ENCODE measurements around the gene CXCL6. TPM values are rescaled to one million over a fixed set of nuclear protein-coding genes. Genes with fewer than 3 reads are reported as not detected.

Gene CXCL6
- total RNA-seq, 1 donor from 2014 or later: not detected

- H3K27me3 ChIP-seq: no peaks in the 10 kb centered on the region
- H3K27ac ChIP-seq: no peak overlapping the region
- intact Hi-C loops (cut with DNase I): no loop called here
- H3K9me3 ChIP-seq: no peaks in the 10 kb centered on the region
- no peaks in the 10 kb centered on the region for H3K36me3 ChIP-seq
- DNase-seq (ENCODE audit: low spot score in 2 of 2): no peak
- no peak overlapping the region for H3K4me3 ChIP-seq
- no peak for TF ChIP-seq CTCF (IDR thresholded peaks at IDR 0.05)
- H3K4me1 ChIP-seq: no peaks in the 10 kb centered on the region
Measured at GRCh38 chr4:73803213-73803612, 33.3 kb upstream of the CXCL6 start.

GRCh38 chr4:73810191-73810590 lies 26.3 kb upstream of the CXCL6 start:
- Histone ChIP-seq H3K4me3 (no peak overlapping the region), H3K36me3 (no peaks in the 10 kb centered on the region), H3K27me3 (no peaks in the 10 kb centered on the region), H3K9me3 (no peaks in the 10 kb centered on the region), H3K4me1 (no peaks in the 10 kb centered on the region), H3K27ac (no peak overlapping the region)
- no peak for DNase-seq (ENCODE audit: low spot score in 2 of 2)
- intact Hi-C loops (cut with DNase I): no loop called here
- no peak for TF ChIP-seq CTCF (IDR thresholded peaks at IDR 0.05)

- Histone ChIP-seq H3K36me3 (no peaks in the 10 kb centered on the region), H3K27me3 (no peaks in the 10 kb centered on the region), H3K27ac (no peak overlapping the region), H3K4me1 (no peaks in the 10 kb centered on the region), H3K4me3 (no peak overlapping the region), H3K9me3 (no peaks in the 10 kb centered on the region)
- no peak for DNase-seq (ENCODE audit: low spot score in 2 of 2)
- TF ChIP-seq CTCF (IDR thresholded peaks at IDR 0.05): no peak
- intact Hi-C loops (cut with DNase I): no loop called here
Measured at GRCh38 chr4:73811841-73812240, 24.6 kb upstream of the CXCL6 start.

- Histone ChIP-seq H3K4me3 (no peak overlapping the region), H3K36me3 (no peaks in the 10 kb centered on the region), H3K27me3 (no peaks in the 10 kb centered on the region), H3K27ac (no peak overlapping the region), H3K4me1 (no peaks in the 10 kb centered on the region), H3K9me3 (no peaks in the 10 kb centered on the region)
- TF ChIP-seq CTCF (IDR thresholded peaks at IDR 0.05): no peak
- DNase-seq (ENCODE audit: low spot score in 2 of 2): no peak
- intact Hi-C loops (cut with DNase I): no loop called here
Measured at GRCh38 chr4:73814679-73815078, 21.8 kb upstream of the CXCL6 start.

GRCh38 chr4:73815145-73815544 lies 21.3 kb upstream of the CXCL6 start:
- no peak overlapping the region for H3K4me3 ChIP-seq
- TF ChIP-seq CTCF (IDR thresholded peaks at IDR 0.05): no peak
- no peaks in the 10 kb centered on the region for H3K9me3 ChIP-seq
- H3K4me1 ChIP-seq: no peaks in the 10 kb centered on the region
- no peaks in the 10 kb centered on the region for H3K27me3 ChIP-seq
- DNase-seq (ENCODE audit: low spot score in 2 of 2): no peak
- no peak overlapping the region for H3K27ac ChIP-seq
- H3K36me3 ChIP-seq: no peaks in the 10 kb centered on the region
- intact Hi-C loops (cut with DNase I): no loop called here

- H3K36me3 ChIP-seq: no peaks in the 10 kb centered on the region
- no peaks in the 10 kb centered on the region for H3K9me3 ChIP-seq
- H3K4me3 ChIP-seq: no peak overlapping the region
- intact Hi-C loops (cut with DNase I): no loop called here
- DNase-seq (ENCODE audit: low spot score in 2 of 2): no peak
- no peak overlapping the region for H3K27ac ChIP-seq
- no peaks in the 10 kb centered on the region for H3K27me3 ChIP-seq
- no peak for TF ChIP-seq CTCF (IDR thresholded peaks at IDR 0.05)
- H3K4me1 ChIP-seq: no peaks in the 10 kb centered on the region
Measured at GRCh38 chr4:73816814-73817213, 19.7 kb upstream of the CXCL6 start.

Data from ascending aorta (tissue), 2 donors.